ENCODE results near the gene PPARA. TPM values are rescaled to one million over a fixed set of nuclear protein-coding genes. Genes with fewer than 3 reads are reported as not detected.

PPARA gene
- polyA plus RNA-seq, 1 experiment, result 10.3 TPM

GRCh38 chr22:46114518-46115387 is 35.6 kb upstream of the PPARA start:
- ChIA-PET POLR2A (interaction anchor here (0.5 to 0.6 kb wide), 2 partner anchors 69 to 112 kb away, joined by 3 to 5 read pairs; no protein-coding TSS in a partner anchor), CTCF (interaction anchor here (0.6 to 8.7 kb wide), 13 partner anchors 7 to 156 kb away, joined by 3 to 160 read pairs (median 4); no protein-coding TSS in a partner anchor)
- H3K4me3 ChIP-seq (ENCODE audit: low read depth, low read length), result no peak overlapping the region
- no peak for TF ChIP-seq CTCF (IDR thresholded peaks at IDR 0.05; ENCODE audit: insufficient read depth, low read depth, low read length)
- peaks cover 43% of the 10 kb centered on the region for H3K36me3 ChIP-seq (ENCODE audit: control insufficient read depth, insufficient read depth, low read length)
- no peak for DNase-seq (ENCODE audit: low read depth)
- H3K27me3 ChIP-seq (ENCODE audit: control insufficient read depth, insufficient read depth, low read length), result no peaks in the 10 kb centered on the region

GRCh38 chr22:46115388-46115678 is 35.0 kb upstream of the PPARA start:
- Histone ChIP-seq H3K4me3 (ENCODE audit: low read depth, low read length) (no peak overlapping the region), H3K27me3 (ENCODE audit: control insufficient read depth, insufficient read depth, low read length) (no peaks in the 10 kb centered on the region), H3K36me3 (ENCODE audit: control insufficient read depth, insufficient read depth, low read length) (peaks cover 41% of the 10 kb centered on the region)
- CTCF ChIA-PET, result interaction anchor here (1.0 to 8.7 kb wide), 7 partner anchors 20 to 124 kb away, joined by 4 to 160 read pairs (median 5); no protein-coding TSS in a partner anchor
- TF ChIP-seq CTCF (IDR thresholded peaks at IDR 0.05; ENCODE audit: insufficient read depth, low read depth, low read length), result no peak
- POLR2A ChIA-PET, result interaction anchor here (0.5 to 0.6 kb wide), 2 partner anchors 69 to 113 kb away, joined by 3 to 5 read pairs; no protein-coding TSS in a partner anchor
- DNase-seq (ENCODE audit: low read depth), result no peak

- Histone ChIP-seq H3K36me3 (ENCODE audit: control insufficient read depth, insufficient read depth, low read length) (peaks cover 35% of the 10 kb centered on the region), H3K4me3 (ENCODE audit: low read depth, low read length) (no peak overlapping the region), H3K27me3 (ENCODE audit: control insufficient read depth, insufficient read depth, low read length) (no peaks in the 10 kb centered on the region)
- POLR2A ChIA-PET, result interaction anchor here (0.5 kb wide), 1 partner anchor 101 kb away, joined by 3 read pairs; no protein-coding TSS in a partner anchor
- CTCF ChIA-PET, result interaction anchor here (1.0 to 12.2 kb wide), 15 partner anchors 8 to 199 kb away, joined by 3 to 183 read pairs (median 5); no protein-coding TSS in a partner anchor
- no peak for DNase-seq (ENCODE audit: low read depth)
- TF ChIP-seq CTCF (IDR thresholded peaks at IDR 0.05; ENCODE audit: insufficient read depth, low read depth, low read length), result no peak
Observed at GRCh38 chr22:46115755-46116490, 34.4 kb upstream of the PPARA start.

- CTCF ChIA-PET, result interaction anchor here (0.6 to 12.2 kb wide), 24 partner anchors 9 to 199 kb away, joined by 3 to 183 read pairs (median 5); no protein-coding TSS in a partner anchor
- no peak for DNase-seq (ENCODE audit: low read depth)
- Histone ChIP-seq H3K36me3 (ENCODE audit: control insufficient read depth, insufficient read depth, low read length) (peaks cover 32% of the 10 kb centered on the region), H3K4me3 (ENCODE audit: low read depth, low read length) (no peak overlapping the region), H3K27me3 (ENCODE audit: control insufficient read depth, insufficient read depth, low read length) (no peaks in the 10 kb centered on the region)
- POLR2A ChIA-PET, result interaction anchor here (0.5 to 0.6 kb wide), 2 partner anchors 101 to 957 kb away, joined by 3 read pairs; no protein-coding TSS in a partner anchor
- TF ChIP-seq CTCF (IDR thresholded peaks at IDR 0.05; ENCODE audit: insufficient read depth, low read depth, low read length), result peak; percentile 91
Observed at GRCh38 chr22:46116491-46116958, 33.8 kb upstream of the PPARA start.
